HG02943 (cell line): ENCODE data around the gene EEF1G.
A peak's percentile ranks its signal among the peaks of the same experiment; 100 is the strongest.
"Not testable (repeated sequence)": the region's sequence is repeated elsewhere in the genome, so short reads cannot be mapped to it uniquely, and the experiment has no call there.

Experiments
- ATAC-seq: cut with Tn5 transposase; IDR thresholded peaks from one replicate; pipeline ENCODE4 v1.9.1; 2021; ENCODE audit warnings: mild to moderate bottlenecking, low read depth, moderate library complexity; ENCODE audit not compliant: unreplicated experiment

Gene EEF1G

GRCh38 chr11:62603776-62604299, 30.1 kb upstream of the EEF1G start:
- no peak for ATAC-seq

- ATAC-seq: no peak
Observed at GRCh38 chr11:62603072-62603408, 29.3 kb upstream of the EEF1G start.

- ATAC-seq: no peak
Observed at GRCh38 chr11:62602141-62603071, 28.7 kb upstream of the EEF1G start.

GRCh38 chr11:62601372-62602140, 27.9 kb upstream of the EEF1G start, which contains the start of gene MTA2:
TSS of gene MTA2 (minus strand) at chr11:62601865. CDS start at chr11:62601450, 415 bp downstream.
- peak; percentile 68 for ATAC-seq

GRCh38 chr11:62601122-62601371, 27.4 kb upstream of the EEF1G start:
- peak; percentile 10 for ATAC-seq

- ATAC-seq: no peak
Observed at GRCh38 chr11:62600367-62601121, 26.9 kb upstream of the EEF1G start.

GRCh38 chr11:62599901-62600300, 26.2 kb upstream of the EEF1G start:
- no peak for ATAC-seq

- peak; percentile 47 for ATAC-seq
Observed at GRCh38 chr11:62599069-62599696, 25.5 kb upstream of the EEF1G start.

- no peak for ATAC-seq
Observed at GRCh38 chr11:62595124-62595523, 21.4 kb upstream of the EEF1G start.

GRCh38 chr11:62593434-62594044, 19.8 kb upstream of the EEF1G start:
- ATAC-seq: no peak

GRCh38 chr11:62592989-62593421, 19.3 kb upstream of the EEF1G start:
- ATAC-seq: no peak

GRCh38 chr11:62592146-62592815, 18.6 kb upstream of the EEF1G start:
- no peak for ATAC-seq

GRCh38 chr11:62591448-62592145, 17.9 kb upstream of the EEF1G start, which contains the start of gene TUT1:
TSS of gene TUT1 (minus strand) at chr11:62591523. CDS start at chr11:62591485, 38 bp downstream.
- ATAC-seq: peak; percentile 87

- no peak for ATAC-seq
Observed at GRCh38 chr11:62588966-62589637, 15.4 kb upstream of the EEF1G start.

- ATAC-seq: not testable (repeated sequence)
Observed at GRCh38 chr11:62585356-62585755, 11.7 kb upstream of the EEF1G start.

GRCh38 chr11:62581735-62582134, 8.0 kb upstream of the EEF1G start:
- ATAC-seq: not testable (repeated sequence)

GRCh38 chr11:62580959-62581715, 7.4 kb upstream of the EEF1G start:
- ATAC-seq: no peak
